AG04450 (cell line): Measurements from ENCODE around the gene PTPRT. TPM values are rescaled to one million over a fixed set of nuclear protein-coding genes. Genes with fewer than 3 reads are reported as not detected.

Experiments used
- CTCF ChIA-PET: fragments of 300-600, 350-600 bp; formaldehyde crosslinking; extraction: SDS; loops from one replicate; lab custom pipeline; 2022; ENCODE audit warnings: antibody characterized with exemption, inconsistent platforms; lab: Charles Lee
- POLR2A ChIA-PET: fragments of 350-600 bp; formaldehyde crosslinking; extraction: SDS; loops from one replicate; lab custom pipeline; 2021; ENCODE audit warnings: antibody characterized with exemption, inconsistent platforms; lab: Yijun Ruan, JAX
- DNase-seq: peaks from one replicate; pipeline ENCODE4 v3.0.0-alpha.2; 2011; ENCODE audit warnings: low read depth, low spot score
- H3K27ac ChIP-seq: one replicate; pipeline ENCODE4 v1.5.1; 2012; ENCODE audit warnings: low read depth, low read length, control low read depth
- H3K27me3 ChIP-seq: one replicate; pipeline ENCODE4 v1.6.0; 2012; ENCODE audit warnings: low read length; ENCODE audit not compliant: control insufficient read depth, insufficient read depth
- H3K4me3 ChIP-seq: 2 replicates; pipeline ENCODE4 v1.5.1; 2011; ENCODE audit warnings: mild to moderate bottlenecking, low read depth, low read length, control low read depth
- H3K9me3 ChIP-seq: 2 replicates; pipeline ENCODE4 v1.5.1; 2012; ENCODE audit warnings: low read length; ENCODE audit not compliant: control insufficient read depth, insufficient read depth
- CTCF ChIP-seq: IDR thresholded peaks from 2 replicates; pipeline ENCODE4 v1.5.1; 2011; ENCODE audit warnings: low read depth, low read length, control low read depth, inconsistent platforms
- polyA plus RNA-seq: library from polyadenylated mRNA; depleted of rRNA; stranded (reverse); fragments of >200 nt; gene quantifications from 2 replicates; pipeline ENCODE4 v1.2.3, GENCODE V29; 2011

The PTPRT gene
- polyA plus RNA-seq, 1 experiment = not detected

- no peak for TF ChIP-seq CTCF
- H3K4me3 ChIP-seq = no peak overlapping the region
- CTCF ChIA-PET = no interaction called here
Observed at GRCh38 chr20:42705550-42705949, 484.2 kb downstream of the PTPRT start.

GRCh38 chr20:42703744-42704143, 486.0 kb downstream of the PTPRT start:
- DNase-seq = no peak
- H3K27ac ChIP-seq = no peak overlapping the region
- H3K9me3 ChIP-seq = peaks cover 36% of the 10 kb centered on the region
- H3K4me3 ChIP-seq = no peak overlapping the region
- CTCF ChIA-PET = no interaction called here
- no peaks in the 10 kb centered on the region for H3K27me3 ChIP-seq
- no peak for TF ChIP-seq CTCF
- POLR2A ChIA-PET = no interaction called here

More at GRCh38 chr20:42705550-42705949, 484.2 kb downstream of the PTPRT start:
- POLR2A ChIA-PET = no interaction called here
- H3K9me3 ChIP-seq = peaks cover 36% of the 10 kb centered on the region
- H3K27ac ChIP-seq = no peak overlapping the region
- no peaks in the 10 kb centered on the region for H3K27me3 ChIP-seq
- no peak for DNase-seq

- no peak for TF ChIP-seq CTCF
- ChIA-PET POLR2A (no interaction called here), CTCF (no interaction called here)
- Histone ChIP-seq H3K27ac (no peak overlapping the region), H3K9me3 (peaks cover 33% of the 10 kb centered on the region), H3K4me3 (no peak overlapping the region), H3K27me3 (no peaks in the 10 kb centered on the region)
- DNase-seq = no peak
Observed at GRCh38 chr20:42701948-42702347, 487.8 kb downstream of the PTPRT start.

GRCh38 chr20:42700372-42700771, 489.3 kb downstream of the PTPRT start:
- Histone ChIP-seq H3K9me3 (peaks cover 33% of the 10 kb centered on the region), H3K4me3 (no peak overlapping the region), H3K27ac (no peak overlapping the region), H3K27me3 (no peaks in the 10 kb centered on the region)
- no peak for TF ChIP-seq CTCF
- DNase-seq = no peak
- POLR2A ChIA-PET = no interaction called here
- CTCF ChIA-PET = no interaction called here

- Histone ChIP-seq H3K4me3 (no peak overlapping the region), H3K27me3 (no peaks in the 10 kb centered on the region), H3K9me3 (peaks cover 26% of the 10 kb centered on the region), H3K27ac (no peak overlapping the region)
- CTCF ChIA-PET = no interaction called here
- POLR2A ChIA-PET = no interaction called here
- DNase-seq = no peak
- no peak for TF ChIP-seq CTCF
Observed at GRCh38 chr20:42697962-42698361, 491.7 kb downstream of the PTPRT start.
